DMS 273 (cell line): ENCODE data around the gene DNAJC12.
"Not testable (repeated sequence)": the region's sequence is repeated elsewhere in the genome, so short reads cannot be mapped to it uniquely, and the experiment has no call there.

Source experiments
- DNase-seq: peaks from one replicate; lab custom pipeline; 2025; ENCODE audit not compliant: unreplicated experiment; lab: John Stamatoyannopoulos, UW

Gene DNAJC12

GRCh38 chr10:67793313-67793712 is 44.7 kb downstream of the DNAJC12 start:
- DNase-seq, result no peak

- no peak for DNase-seq
Measured at GRCh38 chr10:67792653-67793052, 45.3 kb downstream of the DNAJC12 start.

GRCh38 chr10:67790534-67791408 is 47.2 kb downstream of the DNAJC12 start:
- no peak for DNase-seq

GRCh38 chr10:67789769-67790168 is 48.2 kb downstream of the DNAJC12 start:
- DNase-seq, result no peak

- peak; percentile 27 for DNase-seq
Measured at GRCh38 chr10:67788028-67788886, 49.7 kb downstream of the DNAJC12 start.

GRCh38 chr10:67785098-67785497 is 52.9 kb downstream of the DNAJC12 start:
- DNase-seq, result peak; percentile 8

GRCh38 chr10:67784474-67784873 is 53.5 kb downstream of the DNAJC12 start:
- DNase-seq, result no peak

- DNase-seq, result no peak
Measured at GRCh38 chr10:67783606-67784294, 54.2 kb downstream of the DNAJC12 start.

GRCh38 chr10:67782530-67782929 is 55.5 kb downstream of the DNAJC12 start:
- no peak for DNase-seq

- no peak for DNase-seq
Measured at GRCh38 chr10:67780759-67781538, 57.0 kb downstream of the DNAJC12 start.

- not testable (repeated sequence) for DNase-seq
Measured at GRCh38 chr10:67780204-67780621, 57.8 kb downstream of the DNAJC12 start.

GRCh38 chr10:67779465-67780203 is 58.4 kb downstream of the DNAJC12 start:
- DNase-seq, result peak; percentile 78

GRCh38 chr10:67776371-67776770 is 61.6 kb downstream of the DNAJC12 start:
- no peak for DNase-seq

- DNase-seq, result no peak
Measured at GRCh38 chr10:67775279-67775678, 62.7 kb downstream of the DNAJC12 start.

- DNase-seq, result no peak
Measured at GRCh38 chr10:67772894-67773511, 65.0 kb downstream of the DNAJC12 start.

GRCh38 chr10:67772151-67772550 is 65.8 kb downstream of the DNAJC12 start:
- DNase-seq, result no peak

- no peak for DNase-seq
Measured at GRCh38 chr10:67771200-67771599, 66.8 kb downstream of the DNAJC12 start.

- DNase-seq, result no peak
Measured at GRCh38 chr10:67770537-67770936, 67.5 kb downstream of the DNAJC12 start.

GRCh38 chr10:67767244-67767643 is 70.7 kb downstream of the DNAJC12 start:
- DNase-seq, result no peak
